ENCODE data around the gene MSH4.
"Not testable (repeated sequence)": the region's sequence is repeated elsewhere in the genome, so short reads cannot be mapped to it uniquely, and the experiment has no call there.

GRCh38 chr1:75810113-75810512, 13.4 kb downstream of the MSH4 start:
- TF ChIP-seq CTCF, POLR2A (IDR thresholded peaks at IDR 0.05): not testable (repeated sequence)

Data from heart left ventricle (tissue), 13 donors.